NCI-H1930 (cell line): ENCODE results near the gene DHTKD1.
A peak's percentile ranks its signal among the peaks of the same experiment; 100 is the strongest.
"Not testable (repeated sequence)": the region's sequence is repeated elsewhere in the genome, so short reads cannot be mapped to it uniquely, and the experiment has no call there.

Source experiments
- DNase-seq, 2 experiments: peaks; one replicate each; lab custom pipeline; 2025; lab: John Stamatoyannopoulos, UW

The DHTKD1 gene

GRCh38 chr10:12067336-12067735, 1.4 kb upstream of the DHTKD1 start:
- DNase-seq = no peak

DNA sequence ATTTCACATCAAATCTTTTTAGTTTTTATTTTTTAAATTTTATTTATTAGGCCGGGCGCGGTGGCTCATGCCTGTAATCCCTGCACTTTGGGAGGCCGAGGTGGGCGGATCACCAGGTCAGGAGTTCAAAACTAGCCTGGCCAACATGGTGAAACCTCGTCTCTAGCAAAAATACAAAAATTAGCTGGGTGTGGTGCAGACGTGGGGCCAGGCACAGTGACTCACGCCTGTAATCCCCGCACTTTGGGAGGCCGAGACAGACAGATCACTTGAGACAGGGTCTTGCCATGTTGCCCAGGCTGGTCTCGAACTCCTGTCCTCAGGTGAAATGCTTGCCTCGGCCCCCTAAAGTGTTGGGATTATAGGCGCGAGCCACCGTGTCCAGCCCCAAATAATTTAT, 2.7 kb downstream of the DHTKD1 start:
- not testable (repeated sequence) for DNase-seq

- DNase-seq = no peak
Measured at GRCh38 chr10:12073526-12073925, 4.8 kb downstream of the DHTKD1 start.

- no peak for DNase-seq
Measured at GRCh38 chr10:12077580-12078180, 8.9 kb downstream of the DHTKD1 start.

DNA sequence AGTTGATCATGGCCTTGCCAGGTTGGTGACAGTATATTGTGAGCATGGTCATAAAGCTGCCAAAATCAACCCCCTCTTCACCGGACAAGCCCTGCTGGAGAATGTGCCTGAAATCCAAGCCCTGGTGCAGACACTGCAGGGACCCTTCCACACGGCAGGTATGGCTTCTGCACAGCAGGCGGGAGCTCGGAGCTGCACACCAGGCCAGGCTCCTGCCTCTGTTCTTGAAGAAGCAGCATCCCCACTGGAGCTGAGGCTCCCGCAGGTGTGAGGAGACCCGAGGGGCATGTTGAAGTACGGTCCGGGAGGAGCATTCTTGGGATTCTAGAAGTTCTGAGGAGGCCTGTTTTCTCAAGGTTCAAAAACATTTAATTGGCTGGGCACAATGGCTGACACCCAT, 12.7 kb downstream of the DHTKD1 start:
- DNase-seq = no peak

- DNase-seq = no peak
Measured at GRCh38 chr10:12081879-12082557, 13.3 kb downstream of the DHTKD1 start.

GRCh38 chr10:12088919-12089318, 20.2 kb downstream of the DHTKD1 start:
- DNase-seq = no peak

GRCh38 chr10:12091421-12091820, 22.7 kb downstream of the DHTKD1 start:
- DNase-seq = no peak

DNA sequence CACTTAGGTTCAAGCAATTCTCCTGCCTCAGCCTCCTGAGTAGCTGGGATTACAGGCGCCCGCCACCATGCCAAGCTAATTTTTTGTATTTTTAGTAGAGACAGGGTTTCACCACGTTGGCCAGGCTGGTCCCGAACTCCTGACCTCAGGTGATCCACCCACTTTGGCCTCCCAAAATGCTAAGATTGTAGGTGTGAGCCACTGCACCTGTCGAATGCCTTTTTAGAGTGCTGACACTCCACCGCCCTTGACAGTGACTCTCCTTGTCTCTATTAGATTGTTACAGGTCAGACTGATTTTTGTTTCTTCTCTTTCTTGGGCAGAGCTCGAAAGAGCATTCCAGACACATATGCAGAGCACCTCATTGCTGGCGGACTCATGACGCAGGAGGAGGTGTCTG, 28.6 kb downstream of the DHTKD1 start:
- DNase-seq = not testable (repeated sequence)

DNA sequence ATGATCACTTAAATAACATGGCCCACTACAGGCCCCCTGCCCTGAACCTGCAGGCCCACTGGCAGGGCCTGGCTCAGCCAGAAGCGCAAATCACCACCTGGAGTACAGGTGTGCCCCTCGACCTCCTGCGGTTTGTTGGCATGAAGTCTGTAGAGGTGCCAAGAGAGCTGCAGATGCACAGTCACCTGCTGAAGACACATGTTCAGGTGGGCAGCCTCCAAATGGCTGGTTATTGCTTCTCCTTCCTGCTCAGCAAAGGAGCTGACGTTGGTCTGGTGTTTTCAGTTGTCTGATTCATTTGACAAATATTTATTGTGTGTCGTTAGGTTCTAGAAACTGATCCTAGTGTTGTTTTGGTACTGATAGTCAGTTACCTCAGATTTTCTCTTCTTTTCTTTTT, 29.0 kb downstream of the DHTKD1 start:
- no peak for DNase-seq

- no peak for DNase-seq
Measured at GRCh38 chr10:12098966-12099365, 30.2 kb downstream of the DHTKD1 start.

DNA sequence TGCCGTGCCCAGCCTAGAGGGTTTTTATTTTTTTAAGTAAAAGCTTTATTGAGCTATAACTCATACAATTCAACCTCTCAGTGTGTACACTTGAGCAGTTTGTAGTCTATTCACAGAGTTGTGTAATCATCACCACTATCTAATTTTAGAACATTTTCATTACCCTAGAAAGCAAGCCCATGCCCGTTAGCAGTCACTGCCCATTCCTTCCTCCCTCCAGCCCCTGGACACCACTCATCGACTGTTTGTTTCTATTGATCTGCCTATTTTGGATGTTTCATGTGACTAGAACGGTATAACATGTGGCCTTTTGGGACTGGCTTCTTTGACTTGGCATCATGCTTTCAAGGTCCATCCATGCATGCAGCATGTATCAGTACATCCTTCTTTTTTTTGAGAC, 35.0 kb downstream of the DHTKD1 start:
- DNase-seq = no peak

- DNase-seq = no peak
Measured at GRCh38 chr10:12107781-12108180, 39.0 kb downstream of the DHTKD1 start.

- DNase-seq = no peak
Measured at GRCh38 chr10:12109286-12109685, 40.5 kb downstream of the DHTKD1 start.

DNA sequence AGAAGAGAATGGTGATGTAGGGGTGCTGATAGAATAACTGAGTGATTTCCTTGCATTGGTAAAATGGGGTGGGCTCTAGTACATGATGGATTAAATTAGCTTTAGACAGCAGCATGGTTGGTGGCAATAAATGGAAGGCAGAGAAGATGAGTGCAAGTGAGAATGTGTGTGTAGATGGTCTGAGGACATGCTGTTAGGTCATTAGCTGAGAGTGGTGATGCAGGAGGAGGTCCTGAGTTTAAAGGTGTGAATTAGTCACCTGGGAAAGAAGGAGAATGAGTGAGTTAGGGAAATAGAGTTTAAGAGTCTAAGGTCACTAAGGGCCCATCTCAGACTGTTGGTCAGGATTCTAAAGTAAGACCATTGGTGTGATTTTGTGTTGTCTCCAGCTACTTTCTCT, 42.8 kb downstream of the DHTKD1 start:
- no peak for DNase-seq

DNA sequence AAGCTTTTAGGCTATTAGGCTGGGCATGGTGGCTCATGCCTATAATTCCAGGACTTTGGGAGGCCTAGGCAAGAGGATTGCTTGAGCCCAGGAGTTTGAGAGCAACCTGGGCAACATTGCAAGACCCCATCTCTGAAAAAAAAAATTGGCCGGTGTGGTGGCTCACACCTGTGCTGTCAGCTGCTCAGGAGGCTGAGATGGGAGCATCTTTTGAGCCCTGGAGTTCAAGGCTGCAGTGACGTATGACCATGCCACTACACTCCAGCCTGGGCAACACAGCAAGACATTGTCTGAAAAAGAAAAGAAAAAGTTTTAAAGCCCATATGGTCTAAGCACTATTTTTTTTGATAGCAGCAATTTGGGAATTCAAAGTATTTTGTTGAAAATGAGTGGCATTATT, 44.9 kb downstream of the DHTKD1 start:
- no peak for DNase-seq

GRCh38 chr10:12121673-12122072, 52.9 kb downstream of the DHTKD1 start:
- no peak for DNase-seq

GRCh38 chr10:12129222-12130111, 60.7 kb downstream of the DHTKD1 start, which contains the start of gene SEC61A2:
Gene SEC61A2 (plus strand): TSS chr10:12129677. CDS start chr10:12129788, 111 bp downstream.
- DNase-seq = peak; percentile 57 to 74

GRCh38 chr10:12130237-12130872, 61.6 kb downstream of the DHTKD1 start:
- no peak for DNase-seq

GRCh38 chr10:12135631-12136030, 66.9 kb downstream of the DHTKD1 start:
- DNase-seq = no peak

GRCh38 chr10:12140038-12140437, 71.3 kb downstream of the DHTKD1 start:
- DNase-seq = no peak

- DNase-seq = no peak
Measured at GRCh38 chr10:12144538-12144937, 75.8 kb downstream of the DHTKD1 start.
